Epithelial cell of prostate (primary cell): ENCODE data around the gene MRPL2.
A peak's percentile ranks its signal among the peaks of the same experiment; 100 is the strongest.

Source experiments
- DNase-seq: peaks from one replicate; pipeline ENCODE4 v3.0.0-alpha.2; 2011; ENCODE audit warnings: low read depth, low spot score
- H3K27ac ChIP-seq: fragments of 450-650 bp; 2 replicates; pipeline ENCODE4 v1.5.1; 2017; ENCODE audit warnings: mild to moderate bottlenecking

Gene MRPL2

GRCh38 chr6:43059168-43060033 lies at the start of gene MRPL2, which contains the start of gene KLC4:
MRPL2 (minus strand) TSS chr6:43059434; CDS start chr6:43059381, 53 bp downstream.
KLC4 (plus strand) TSS chr6:43059631; CDS start chr6:43061336, 1,705 bp downstream.
- DNase-seq: peak; percentile 92

GRCh38 chr6:43107344-43108062 lies 48.3 kb upstream of the MRPL2 start:
- H3K27ac ChIP-seq: no peak overlapping the region
- no peak for DNase-seq

More at GRCh38 chr6:43059168-43060033, at the start of gene MRPL2, which contains the start of gene KLC4:
- peak within 1 kb of the TSS; percentile 75 for H3K27ac ChIP-seq

GRCh38 chr6:43105538-43106222 lies 46.4 kb upstream of the MRPL2 start:
- H3K27ac ChIP-seq: no peak overlapping the region
- DNase-seq: no peak

GRCh38 chr6:43103253-43103876 lies 44.1 kb upstream of the MRPL2 start:
- H3K27ac ChIP-seq: peak overlapping the region; percentile 8

GRCh38 chr6:43101497-43101896 lies 42.3 kb upstream of the MRPL2 start:
- no peak for DNase-seq
- H3K27ac ChIP-seq: no peak overlapping the region

More at GRCh38 chr6:43103253-43103876, 44.1 kb upstream of the MRPL2 start:
- DNase-seq: no peak

- no peak for DNase-seq
- H3K27ac ChIP-seq: peak overlapping the region; percentile 96
These were observed 38.3 kb upstream of the MRPL2 start for GRCh38 chr6:43097502-43097901.

- peak overlapping the region; percentile 96 for H3K27ac ChIP-seq
- no peak for DNase-seq
These were observed 37.9 kb upstream of the MRPL2 start for GRCh38 chr6:43097098-43097489.

GRCh38 chr6:43096451-43097097 lies 37.3 kb upstream of the MRPL2 start:
- peak overlapping the region; percentile 96 for H3K27ac ChIP-seq
- peak; percentile 81 for DNase-seq

GRCh38 chr6:43095939-43096338 lies 36.7 kb upstream of the MRPL2 start:
- DNase-seq: no peak
- peak overlapping the region; percentile 96 for H3K27ac ChIP-seq

GRCh38 chr6:43093436-43094289 lies 34.4 kb upstream of the MRPL2 start:
- no peak for DNase-seq
- peak overlapping the region; percentile 34 for H3K27ac ChIP-seq

- peak overlapping the region; percentile 34 for H3K27ac ChIP-seq
- no peak for DNase-seq
These were observed 33.4 kb upstream of the MRPL2 start for GRCh38 chr6:43092635-43093034.

GRCh38 chr6:43091436-43091991 lies 32.3 kb upstream of the MRPL2 start:
- no peak for DNase-seq
- peak overlapping the region; percentile 82 for H3K27ac ChIP-seq

GRCh38 chr6:43091020-43091419 lies 31.8 kb upstream of the MRPL2 start:
- no peak for DNase-seq
- H3K27ac ChIP-seq: peak overlapping the region; percentile 82

- DNase-seq: no peak
- H3K27ac ChIP-seq: peak overlapping the region; percentile 82
These were observed 31.3 kb upstream of the MRPL2 start for GRCh38 chr6:43090559-43090956.

- H3K27ac ChIP-seq: peak overlapping the region; percentile 82
- DNase-seq: no peak
These were observed 30.8 kb upstream of the MRPL2 start for GRCh38 chr6:43089874-43090558.

- no peak for DNase-seq
- H3K27ac ChIP-seq: peak overlapping the region; percentile 82
These were observed 30.2 kb upstream of the MRPL2 start for GRCh38 chr6:43089467-43089866.

- H3K27ac ChIP-seq: peak overlapping the region; percentile 82
- DNase-seq: peak; percentile 88
These were observed 29.4 kb upstream of the MRPL2 start for GRCh38 chr6:43088654-43089056.
